GM23248 (cell line): ENCODE measurements around the gene RIC8A. TPM values are rescaled to one million over a fixed set of nuclear protein-coding genes. Genes with fewer than 3 reads are reported as not detected.

ENCODE experiments used
- DNase-seq: peaks from one replicate; pipeline ENCODE4 v3.0.0-alpha.2; 2015
- H2AFZ ChIP-seq: fragments of 200-600 bp; sonication (generic); 2 replicates; pipeline ENCODE4 v1.6.1; 2016; ENCODE audit warnings: antibody characterized with exemption
- H3F3A ChIP-seq: fragments of 200-600 bp; sonication (generic); 2 replicates; pipeline ENCODE4 v1.6.1; 2016; ENCODE audit warnings: mild to moderate bottlenecking, antibody characterized with exemption, mixed run types; ENCODE audit not compliant: insufficient read depth
- H3K27ac ChIP-seq: fragments of 200-600 bp; sonication (generic); 2 replicates; pipeline ENCODE4 v1.5.1; 2016; ENCODE audit warnings: mild to moderate bottlenecking
- H3K27me3 ChIP-seq: fragments of 200-600 bp; sonication (generic); replicated peaks from 2 replicates; pipeline ENCODE4 v1.6.1; 2016; ENCODE audit warnings: mild to moderate bottlenecking; ENCODE audit not compliant: insufficient read depth
- H3K36me3 ChIP-seq: fragments of 200-600 bp; sonication (generic); 2 replicates; pipeline ENCODE4 v1.6.1; 2016; ENCODE audit warnings: low read depth, mild to moderate bottlenecking
- H3K4me1 ChIP-seq: fragments of 200-600 bp; sonication (generic); 2 replicates; pipeline ENCODE4 v1.6.1; 2016; ENCODE audit warnings: mild to moderate bottlenecking; ENCODE audit not compliant: insufficient read depth
- H3K4me2 ChIP-seq: fragments of 200-600 bp; sonication (generic); one replicate; pipeline ENCODE4 v1.6.1; 2016; ENCODE audit warnings: mild to moderate bottlenecking; ENCODE audit not compliant: unreplicated experiment
- H3K4me3 ChIP-seq: fragments of 200-600 bp; sonication (generic); 2 replicates; pipeline ENCODE4 v1.5.1; 2016; ENCODE audit warnings: mild to moderate bottlenecking
- H3K79me2 ChIP-seq: fragments of 200-600 bp; sonication (generic); 2 replicates; pipeline ENCODE4 v1.6.1; 2016; ENCODE audit warnings: mild to moderate bottlenecking; ENCODE audit not compliant: insufficient read depth
- H3K9ac ChIP-seq: fragments of 200-600 bp; sonication (generic); 2 replicates; pipeline ENCODE4 v1.6.1; 2016; ENCODE audit warnings: mild to moderate bottlenecking
- H3K9me2 ChIP-seq: fragments of 200-600 bp; sonication (generic); 2 replicates; pipeline ENCODE4 v1.6.1; 2016; ENCODE audit warnings: mixed run types, mild to moderate bottlenecking, moderate library complexity; ENCODE audit not compliant: insufficient read depth
- H3K9me3 ChIP-seq: fragments of 200-600 bp; sonication (generic); one replicate; pipeline ENCODE4 v1.6.1; 2017; ENCODE audit warnings: low read depth
- H4K20me1 ChIP-seq: fragments of 200-600 bp; sonication (generic); 2 replicates; pipeline ENCODE4 v1.6.0; 2016; ENCODE audit not compliant: insufficient read depth
- EZH2 ChIP-seq: fragments of 200-600 bp; sonication (generic); IDR thresholded peaks from 2 replicates; pipeline ENCODE4 v1.6.1; 2018; ENCODE audit warnings: antibody characterized with exemption, mild to moderate bottlenecking; ENCODE audit not compliant: insufficient read depth, poor library complexity, severe bottlenecking
- EZH2phosphoT487 ChIP-seq: fragments of 200-600 bp; sonication (generic); IDR thresholded peaks from 2 replicates; pipeline ENCODE4 v1.6.1; 2018; ENCODE audit warnings: antibody characterized with exemption, moderate library complexity, mild to moderate bottlenecking, low read depth; ENCODE audit not compliant: insufficient read depth
- WGBS, 2 experiments: methylation state at CpG; one replicate each; pipeline ENCODE4 v1.1.6; 2015 to 2017; ENCODE audit warnings: low lambda C conversion rate in 2 of 2, low coverage in 1 of 2; ENCODE audit errors: missing lambda C conversion rate in 2 of 2; 5-methylcytosine and 5-hydroxymethylcytosine counted together
- in situ Hi-C: fragments of 300-500 bp; cut with MboI; formaldehyde crosslinking; loops from 2 replicates; pipeline ENCODE4 v1.15.0; 2020
- polyA plus RNA-seq: library from polyadenylated mRNA; unstranded; fragments of >200 nt; fragmentation: Nextera tagmentation; extraction: Ambion mirVana; gene quantifications from 2 replicates; pipeline ENCODE4 v1.2.1, GENCODE V29; 2016
- total RNA-seq: library from RNA; depleted of rRNA; stranded (reverse); fragments of >200 nt; shearing (Covaris generic); gene quantifications from 2 replicates; pipeline ENCODE4 v1.2.3, GENCODE V29; 2014

RIC8A gene
- total and polyA plus RNA-seq, 2 experiments from 2014 or later: 132 to 220 TPM

DNA sequence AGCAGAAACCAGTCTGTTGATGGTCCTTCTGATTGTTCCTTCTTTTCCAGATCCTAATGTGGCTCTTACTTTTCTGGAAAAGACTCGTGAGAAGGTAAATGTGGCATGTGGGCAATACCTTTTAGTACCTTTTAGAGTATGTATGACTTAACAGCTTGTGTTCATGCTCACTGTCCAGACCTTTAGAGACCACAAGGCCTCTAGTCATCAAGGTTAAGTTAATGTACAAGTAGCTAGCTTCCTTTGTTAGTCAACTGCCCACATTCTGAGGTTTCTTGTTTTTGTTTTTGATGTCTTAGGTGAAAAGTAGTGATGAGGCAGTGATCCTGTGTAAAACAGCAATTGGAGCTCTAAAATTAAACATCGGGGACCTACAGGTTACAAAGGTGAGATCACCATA lies 36.9 kb downstream of the RIC8A start:
- TF ChIP-seq EZH2phosphoT487: no peak
- no peaks in the 10 kb centered on the region for H3K27me3 ChIP-seq
- in situ Hi-C loops: no loop called here
- no peak overlapping the region for H3K9ac ChIP-seq
- whole genome bisulfite sequencing, 2 experiments: 96 to 97% methylated on average over 2 of the region's 2 CpGs
- no peaks in the 10 kb centered on the region for H3K9me3 ChIP-seq
- H3K4me3 ChIP-seq: no peak overlapping the region
- no peak overlapping the region for H2AFZ ChIP-seq
- peaks cover 67% of the 10 kb centered on the region for H3K79me2 ChIP-seq
- H3K27ac ChIP-seq: no peak overlapping the region
- 0 out of 2 replicates have a peak, but pooled peaks cover 4% of the 10 kb centered on the region for H3F3A ChIP-seq
- no peak for DNase-seq
- no peaks in the 10 kb centered on the region for H4K20me1 ChIP-seq
- no peak overlapping the region for H3K4me2 ChIP-seq
- H3K36me3 ChIP-seq: peaks cover 71% of the 10 kb centered on the region
- H3K9me2 ChIP-seq: no peaks in the 10 kb centered on the region
- H3K4me1 ChIP-seq: no peaks in the 10 kb centered on the region

DNA sequence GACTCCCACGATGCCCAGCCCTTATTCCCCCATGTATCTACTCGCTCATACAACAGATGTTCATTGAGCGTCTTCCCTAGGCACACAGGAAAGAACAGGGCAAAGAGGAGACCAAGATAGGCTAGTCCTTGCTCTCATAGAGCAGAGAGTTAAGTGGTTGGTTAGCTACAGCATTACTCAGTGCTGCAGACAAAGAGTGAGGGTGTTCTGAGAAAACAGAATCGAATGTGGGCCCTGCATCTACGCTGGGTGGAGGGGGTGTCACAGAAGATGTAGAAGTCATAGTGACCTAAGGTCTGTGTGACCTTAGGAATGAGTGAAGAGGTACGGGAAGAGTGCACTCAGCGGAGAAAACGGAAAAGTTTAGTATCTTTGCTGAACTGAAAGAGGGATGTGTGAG lies 41.6 kb downstream of the RIC8A start:
- H4K20me1 ChIP-seq: no peaks in the 10 kb centered on the region
- H3K27me3 ChIP-seq: no peaks in the 10 kb centered on the region
- H3F3A ChIP-seq: 0 out of 2 replicates have a peak, but pooled peaks cover 6% of the 10 kb centered on the region
- no peak overlapping the region for H3K4me3 ChIP-seq
- H2AFZ ChIP-seq: no peak overlapping the region
- H3K9ac ChIP-seq: no peak overlapping the region
- in situ Hi-C loops: no loop called here
- TF ChIP-seq EZH2phosphoT487 (no peak), EZH2 (no peak)
- peaks cover 25% of the 10 kb centered on the region for H3K79me2 ChIP-seq
- no peaks in the 10 kb centered on the region for H3K9me3 ChIP-seq
- peaks cover 58% of the 10 kb centered on the region for H3K36me3 ChIP-seq
- H3K9me2 ChIP-seq: no peaks in the 10 kb centered on the region
- WGBS, 2 experiments: 62 to 63% methylated on average over 8 of the region's 8 CpGs
- H3K4me1 ChIP-seq: no peaks in the 10 kb centered on the region
- H3K27ac ChIP-seq: no peak overlapping the region
- DNase-seq: no peak
- H3K4me2 ChIP-seq: no peak overlapping the region

DNA sequence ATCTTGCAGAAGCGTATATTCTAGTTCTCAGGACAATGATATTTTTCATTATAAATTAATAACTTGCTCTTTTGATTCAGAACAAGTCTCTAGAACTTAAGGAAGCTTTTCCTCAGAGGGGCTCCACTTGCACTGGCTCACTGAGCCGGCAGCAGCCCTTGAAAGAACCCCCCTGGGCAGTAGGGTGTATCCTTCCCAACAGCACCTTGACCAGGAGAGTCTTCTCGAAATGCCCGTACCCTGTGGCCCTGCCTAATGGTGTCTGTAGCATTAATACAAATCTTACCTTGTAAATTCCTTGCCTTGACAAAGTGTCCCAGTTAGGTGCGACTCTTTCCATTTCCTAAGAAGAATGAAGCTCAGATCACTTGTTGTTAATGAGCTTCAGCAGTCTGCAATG lies 42.8 kb downstream of the RIC8A start:
- in situ Hi-C loops: no loop called here

DNA sequence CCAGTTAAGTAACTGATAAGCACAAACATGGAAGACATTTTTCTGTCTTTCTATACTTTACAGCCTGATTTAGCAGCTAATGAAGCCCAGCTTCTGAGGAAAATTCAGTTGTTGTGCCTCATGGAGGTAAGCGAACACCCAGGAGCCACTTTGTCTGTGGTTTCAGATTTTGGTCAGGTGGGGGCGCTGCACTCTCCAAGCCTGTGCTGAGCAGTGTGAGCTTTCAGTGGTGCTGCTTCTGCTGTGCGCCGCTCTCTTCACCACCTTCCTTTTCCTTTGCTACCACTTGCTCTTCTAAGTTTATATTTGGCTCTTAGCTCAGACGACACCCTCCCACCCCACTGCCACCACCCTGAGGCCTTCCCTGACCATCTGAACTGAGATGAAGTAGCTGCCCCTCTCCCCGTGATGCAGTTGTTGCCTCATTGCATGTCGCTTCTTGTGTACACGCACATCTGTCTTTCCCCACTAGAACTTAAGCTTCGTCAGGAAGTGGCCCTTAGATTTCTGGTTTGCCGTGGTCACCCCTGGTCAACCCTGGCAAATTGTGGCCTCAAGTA lies 43.3 kb downstream of the RIC8A start:
- Histone ChIP-seq H3K27me3 (no peaks in the 10 kb centered on the region), H3K4me1 (no peaks in the 10 kb centered on the region), H4K20me1 (no peaks in the 10 kb centered on the region), H3K9me3 (no peaks in the 10 kb centered on the region), H3K36me3 (peaks cover 40% of the 10 kb centered on the region), H3K4me2 (no peak overlapping the region), H3K79me2 (0 out of 2 replicates have a peak, but pooled peaks cover 7% of the 10 kb centered on the region), H3K9ac (no peak overlapping the region), H3F3A (peaks cover 17% of the 10 kb centered on the region; the same call in 1 of the 2 replicates), H2AFZ (no peak overlapping the region), H3K9me2 (no peaks in the 10 kb centered on the region), H3K27ac (no peak overlapping the region), H3K4me3 (no peak overlapping the region)
- in situ Hi-C loops: no loop called here
- TF ChIP-seq EZH2phosphoT487 (no peak), EZH2 (no peak)
- WGBS, 2 experiments: 78 to 80% methylated on average over 10 of the region's 10 CpGs
- DNase-seq: peak; percentile 68

More for the DNA sequence above, 42.8 kb downstream of the RIC8A start:
- Histone ChIP-seq H3K36me3 (peaks cover 46% of the 10 kb centered on the region), H3F3A (peaks cover 15% of the 10 kb centered on the region; the same call in 1 of the 2 replicates), H3K79me2 (0 out of 2 replicates have a peak, but pooled peaks cover 12% of the 10 kb centered on the region), H3K4me1 (no peaks in the 10 kb centered on the region), H3K4me2 (no peak overlapping the region), H3K27me3 (no peaks in the 10 kb centered on the region), H4K20me1 (no peaks in the 10 kb centered on the region), H3K27ac (no peak overlapping the region), H3K9me2 (no peaks in the 10 kb centered on the region), H2AFZ (no peak overlapping the region), H3K9me3 (no peaks in the 10 kb centered on the region), H3K4me3 (no peak overlapping the region), H3K9ac (no peak overlapping the region)
- no peak for DNase-seq
- TF ChIP-seq EZH2 (no peak), EZH2phosphoT487 (no peak)
- 91 to 92% methylated on average over 5 of the region's 5 CpGs for WGBS, 2 experiments
